Left lobe of liver (tissue), 2 donors: ENCODE results near the gene VAPA. TPM values are rescaled to one million over a fixed set of nuclear protein-coding genes. Genes with fewer than 3 reads are reported as not detected.

Experiments used
- ATAC-seq: fragments of 200-7000 bp; cut with Tn5 transposase; one replicate; pipeline ENCODE4 v1.9.1; 2020; ENCODE audit warnings: mild to moderate bottlenecking, moderate library complexity
- DNase-seq: peaks from one replicate; pipeline ENCODE4 v3.0.0-alpha.2; 2020; ENCODE audit warnings: low spot score
- total RNA-seq: library from RNA; stranded (reverse); gene quantifications from one replicate; pipeline ENCODE4 v1.2.1, GENCODE V29; 2021
- donor health status: DM: no; HTN: no; CAD: no; lungs with moderate emphysema.
- donor health status: DM: no; HTN: yes; CAD: no.

VAPA gene
- total RNA-seq, 1 donor from 2014 or later, result 72.4 TPM

DNA sequence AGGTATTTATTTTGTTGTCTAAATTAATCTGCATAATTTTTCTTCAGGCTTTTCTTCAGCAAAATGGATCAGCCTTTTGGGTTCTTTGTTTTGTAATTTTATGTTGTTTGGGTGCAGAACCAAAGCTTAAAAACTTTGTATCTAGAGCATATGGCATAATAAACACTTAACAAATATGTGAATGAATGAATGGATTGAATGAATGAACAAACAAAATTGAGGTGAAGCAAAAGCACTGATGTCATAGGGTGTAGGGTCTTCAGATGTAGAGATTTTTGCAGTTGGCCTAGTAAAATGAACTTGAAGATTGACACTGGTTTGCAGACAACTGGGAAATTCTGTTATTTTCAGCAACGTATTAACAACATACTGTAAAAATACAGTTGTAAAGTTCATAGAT is 17.3 kb downstream of the VAPA start:
- ATAC-seq, result no peak
- no peak for DNase-seq

DNA sequence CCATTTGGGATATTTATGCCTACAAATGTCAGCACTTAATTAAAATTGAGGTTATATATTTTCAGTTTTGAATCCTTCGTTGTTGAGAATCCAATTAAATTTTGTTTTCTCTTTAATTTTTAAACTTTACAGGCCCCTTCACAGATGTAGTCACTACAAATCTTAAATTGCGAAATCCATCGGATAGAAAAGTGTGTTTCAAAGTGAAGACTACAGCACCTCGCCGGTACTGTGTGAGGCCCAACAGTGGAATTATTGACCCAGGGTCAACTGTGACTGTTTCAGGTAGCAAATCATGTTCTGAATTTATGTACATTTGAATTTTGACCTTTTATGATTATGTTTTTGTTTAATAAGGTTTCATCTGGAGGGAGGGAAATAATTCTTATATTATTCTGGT is 17.9 kb downstream of the VAPA start:
- DNase-seq, result no peak
- peak; percentile 81 for ATAC-seq

DNA sequence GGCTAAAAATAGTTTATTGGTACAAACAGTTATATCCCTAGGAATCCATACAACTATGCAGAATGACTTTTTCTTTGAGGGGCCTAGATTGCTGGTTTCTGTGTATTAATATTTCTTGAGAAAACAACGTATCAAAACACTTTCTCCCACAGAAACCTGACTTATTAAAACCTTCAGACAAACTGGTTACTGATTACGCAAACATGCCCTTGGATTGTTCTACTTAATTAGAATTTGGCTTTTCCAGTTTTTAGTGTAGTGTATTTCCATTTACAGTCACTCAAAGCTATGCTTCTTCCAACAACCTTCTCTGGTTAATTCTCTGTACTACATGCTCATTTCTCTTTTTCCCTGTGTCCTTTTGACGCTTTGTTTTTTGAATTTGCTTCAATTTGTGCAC is 20.0 kb downstream of the VAPA start:
- no peak for ATAC-seq
- DNase-seq, result no peak

DNA sequence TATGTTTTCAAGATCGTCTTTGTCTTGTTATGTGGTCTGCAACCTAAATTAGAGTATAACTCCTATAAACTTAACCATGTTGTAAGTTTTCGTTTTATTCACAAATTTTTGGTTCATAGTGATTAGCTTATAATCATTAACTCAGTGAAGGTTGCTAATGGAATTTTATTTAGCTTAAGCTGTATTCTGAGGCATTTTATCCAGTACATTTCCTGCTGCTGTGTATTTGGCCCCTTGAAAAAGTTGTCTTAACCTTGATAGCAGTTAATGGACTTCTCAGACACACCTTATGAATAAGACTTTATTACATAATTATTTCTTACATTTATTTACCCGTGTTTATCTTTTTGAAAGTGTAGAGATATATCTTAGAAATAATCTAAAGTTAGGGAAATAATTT is 20.5 kb downstream of the VAPA start:
- no peak for ATAC-seq
- DNase-seq, result no peak

DNA sequence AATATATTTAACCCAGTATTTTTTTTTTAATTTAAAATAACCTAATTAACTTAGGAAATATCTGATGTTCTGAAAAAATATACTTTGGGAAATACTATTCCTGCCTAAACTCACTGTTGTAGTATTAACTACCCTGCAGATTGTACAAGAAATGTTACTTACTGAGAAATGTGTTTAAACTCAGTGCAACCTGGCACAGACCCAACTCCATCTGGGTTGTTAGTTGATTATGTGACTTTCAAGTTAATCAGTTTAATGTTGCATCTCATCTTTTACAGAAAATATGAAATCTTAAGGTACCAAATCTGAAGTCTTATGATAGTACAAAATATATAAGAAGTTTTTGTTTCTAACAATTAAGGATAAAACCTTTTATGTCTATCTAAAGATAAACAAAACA is 27.3 kb downstream of the VAPA start:
- DNase-seq (no peak), ATAC-seq (no peak)

DNA sequence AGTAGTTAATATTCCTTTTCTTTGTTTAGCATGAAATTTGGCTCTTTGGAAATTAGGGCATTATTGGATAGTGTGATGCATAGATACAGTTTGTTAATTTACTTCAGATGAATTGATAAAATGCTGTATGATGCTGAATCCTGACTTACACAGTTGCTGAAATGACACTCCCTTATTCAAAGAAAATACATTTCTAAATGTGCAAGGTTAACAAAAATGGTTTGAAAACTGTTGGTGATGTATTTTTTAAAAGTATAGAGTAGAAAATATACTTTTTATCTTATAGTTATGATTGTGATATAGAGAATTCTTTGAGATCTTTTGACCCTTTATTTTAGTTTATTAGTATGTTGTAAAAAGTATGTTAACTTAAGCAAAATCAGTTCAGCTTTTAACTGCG is 27.8 kb downstream of the VAPA start:
- no peak for ATAC-seq
- DNase-seq, result no peak

DNA sequence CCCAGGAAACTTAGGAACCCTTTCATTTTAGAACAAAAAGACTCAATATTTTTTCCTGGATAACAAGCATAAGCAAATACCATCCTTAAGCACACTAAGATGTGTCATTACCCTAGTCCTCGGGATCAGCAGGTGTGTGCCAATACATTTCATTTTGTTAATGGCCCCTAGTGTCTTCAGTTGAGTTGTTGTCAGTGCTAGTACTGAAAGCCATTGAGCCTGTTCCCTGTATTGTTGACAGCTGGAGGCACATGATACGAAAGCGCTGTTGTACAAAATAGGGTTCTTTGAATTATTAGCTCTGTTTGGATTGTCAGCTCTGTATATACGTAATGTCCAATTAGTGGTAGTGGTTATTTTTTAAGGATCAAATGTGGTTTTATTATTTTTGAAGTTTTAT is 29.5 kb downstream of the VAPA start:
- no peak for ATAC-seq
- no peak for DNase-seq

DNA sequence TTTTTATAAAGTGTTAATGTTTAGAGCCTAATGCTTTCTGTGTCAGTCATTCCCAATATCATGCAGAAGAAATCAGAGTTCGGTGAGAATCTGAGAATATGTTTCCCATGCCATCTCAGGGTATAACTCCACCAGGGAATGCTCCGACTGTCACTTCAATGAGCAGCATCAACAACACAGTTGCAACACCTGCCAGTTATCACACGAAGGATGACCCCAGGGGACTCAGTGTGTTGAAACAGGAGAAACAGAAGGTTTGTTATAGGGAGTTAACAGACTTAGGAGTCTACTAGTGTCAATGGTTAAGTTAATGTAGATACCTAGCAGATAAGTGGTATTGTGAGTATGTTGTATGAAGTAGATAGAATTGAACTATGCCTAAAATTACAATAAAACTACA is 31.0 kb downstream of the VAPA start:
- peak; percentile 34 for ATAC-seq
- DNase-seq, result no peak

DNA sequence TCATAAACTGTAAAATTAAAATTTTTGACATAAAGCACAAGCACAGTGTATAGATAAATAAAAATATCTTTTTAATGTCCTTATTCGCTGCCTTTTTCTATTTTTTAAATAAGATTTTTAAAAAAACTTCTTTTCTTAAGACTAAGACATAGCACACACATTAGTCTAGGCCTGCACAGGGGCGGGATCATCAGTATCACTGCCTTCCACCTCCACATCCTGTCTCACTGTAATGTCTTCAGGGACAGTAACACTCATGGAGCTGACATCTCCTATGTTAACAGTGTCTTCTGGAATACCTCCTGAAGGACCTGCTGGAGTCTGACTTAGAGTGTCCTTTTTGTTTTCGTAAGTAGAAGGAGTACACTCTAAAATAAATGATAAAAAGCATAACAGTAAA is 33.0 kb downstream of the VAPA start:
- no peak for DNase-seq
- ATAC-seq, result no peak

DNA sequence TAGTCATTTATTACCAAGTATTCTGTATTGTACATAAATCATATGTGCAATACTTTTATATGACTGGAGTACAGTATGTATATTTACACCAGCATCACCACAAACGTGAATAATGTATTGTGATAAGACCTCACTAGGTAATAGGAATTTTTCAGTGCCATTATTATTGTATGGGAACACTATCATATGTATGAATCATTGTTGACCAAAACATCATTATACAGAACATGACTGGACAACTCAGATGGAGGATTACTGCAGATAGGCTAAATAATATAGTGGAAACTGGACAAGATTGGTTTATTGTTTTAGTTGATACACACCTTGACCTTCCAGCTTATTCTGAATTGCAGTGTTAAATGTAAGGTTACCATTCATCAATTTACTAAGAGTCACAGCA is 33.4 kb downstream of the VAPA start:
- ATAC-seq (no peak), DNase-seq (no peak)

DNA sequence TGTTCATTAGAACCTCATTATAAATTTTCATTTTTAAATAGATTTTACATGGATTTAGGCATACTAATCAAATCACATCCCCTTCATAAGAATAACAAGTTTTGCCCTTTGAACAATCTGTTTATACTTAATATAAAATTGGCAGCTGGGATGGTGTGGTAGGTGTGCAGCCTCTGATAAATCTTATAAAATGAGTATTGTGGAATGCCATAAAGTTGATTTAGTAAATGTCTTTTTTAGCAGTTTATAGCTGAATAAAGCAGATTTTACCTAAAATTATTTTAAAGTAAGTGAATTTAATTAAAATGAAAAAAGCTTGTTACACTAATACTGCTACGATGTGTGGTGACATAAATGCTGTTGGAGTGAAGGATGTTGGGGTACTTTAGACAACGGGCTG is 35.5 kb downstream of the VAPA start:
- DNase-seq (no peak), ATAC-seq (no peak)

DNA sequence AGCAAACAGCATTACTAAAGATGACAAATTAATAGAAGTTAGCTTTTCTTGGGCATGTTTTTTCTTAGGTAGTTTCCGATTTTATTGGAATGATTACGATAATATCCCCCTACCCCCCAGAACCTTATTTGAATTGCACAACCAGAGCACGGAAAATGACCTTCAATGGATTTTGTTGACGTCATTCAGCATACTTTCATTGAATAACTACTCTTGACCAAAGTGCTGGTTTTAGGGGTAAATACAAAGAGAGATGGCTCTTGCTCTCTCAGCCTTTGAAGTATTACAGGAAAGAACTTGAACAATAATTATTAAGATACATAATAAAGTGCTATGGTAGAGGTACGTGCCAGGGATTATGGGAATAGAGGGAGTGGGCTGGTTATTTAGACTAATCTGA is 36.0 kb downstream of the VAPA start:
- DNase-seq, result no peak
- peak; percentile 29 for ATAC-seq

DNA sequence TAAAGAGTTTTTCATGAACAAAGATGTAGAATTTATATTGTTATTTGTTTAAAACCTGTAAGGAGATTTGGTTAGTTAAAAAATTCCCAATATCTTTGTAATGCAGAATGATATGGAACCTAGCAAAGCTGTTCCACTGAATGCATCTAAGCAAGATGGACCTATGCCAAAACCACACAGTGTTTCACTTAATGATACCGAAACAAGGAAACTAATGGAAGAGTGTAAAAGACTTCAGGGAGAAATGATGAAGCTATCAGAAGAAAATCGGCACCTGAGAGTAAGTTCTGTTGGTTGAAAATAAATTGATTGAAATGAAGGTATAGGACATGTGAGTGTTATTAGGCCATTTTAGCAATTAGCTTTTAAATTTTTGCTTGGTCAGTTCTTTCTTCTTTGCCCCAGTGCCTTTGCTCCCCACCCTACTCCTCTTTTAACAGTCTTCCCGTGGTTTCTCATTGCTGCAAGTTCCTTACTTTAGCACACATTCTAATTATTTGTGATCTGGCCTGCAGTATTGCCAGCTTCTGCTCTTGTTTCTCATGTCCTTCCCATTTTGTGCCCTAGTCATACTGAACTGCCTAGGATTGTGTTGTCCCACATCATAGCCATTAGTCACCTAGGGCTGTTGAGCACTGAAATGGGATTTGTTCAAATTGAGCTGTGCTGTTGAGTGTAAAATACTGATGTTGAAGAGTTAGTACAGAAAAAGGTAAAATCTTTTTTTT is 36.6 kb downstream of the VAPA start:
- ATAC-seq, result no peak

DNA sequence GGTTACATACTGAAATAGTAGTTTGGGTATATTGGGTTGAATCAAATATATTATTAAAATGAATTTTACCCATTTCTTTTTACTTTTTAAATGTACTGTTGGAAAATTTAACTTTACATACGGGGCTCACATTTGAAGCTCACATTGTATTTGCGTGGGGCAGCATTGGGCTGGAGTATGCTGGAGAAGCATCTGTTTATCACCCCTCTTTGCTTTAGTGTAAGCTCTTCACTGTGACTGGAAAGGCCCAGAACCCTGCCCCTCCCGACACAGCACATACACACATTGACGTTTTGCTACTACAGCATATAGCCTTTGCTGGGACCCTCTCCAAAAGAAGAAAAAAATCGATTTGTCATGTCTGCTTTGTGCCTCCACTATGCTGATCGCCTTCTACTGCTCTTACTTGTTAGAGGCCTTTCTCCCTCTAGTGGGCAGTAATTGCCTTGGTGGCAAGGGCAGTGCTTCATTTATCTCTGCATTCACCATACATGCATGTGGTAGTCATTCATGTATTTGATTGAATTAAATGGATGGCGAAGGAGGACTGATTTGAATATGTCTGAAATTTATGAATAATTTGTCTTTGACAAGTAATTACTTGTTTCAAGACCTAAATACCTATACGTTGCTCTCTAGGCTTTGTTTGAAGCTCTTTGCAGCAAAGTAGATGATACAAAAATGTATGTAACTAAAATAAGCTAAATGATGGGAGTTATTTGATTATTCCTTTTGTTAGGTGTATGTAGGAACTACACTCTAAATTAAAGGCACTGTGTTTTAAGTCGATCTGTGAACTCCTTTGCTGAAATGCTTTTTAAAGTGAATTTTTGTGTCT is 37.4 kb downstream of the VAPA start:
- ATAC-seq, result peak; percentile 67
- DNase-seq, result no peak

More for the DNA sequence above, 36.6 kb downstream of the VAPA start:
- DNase-seq, result no peak

DNA sequence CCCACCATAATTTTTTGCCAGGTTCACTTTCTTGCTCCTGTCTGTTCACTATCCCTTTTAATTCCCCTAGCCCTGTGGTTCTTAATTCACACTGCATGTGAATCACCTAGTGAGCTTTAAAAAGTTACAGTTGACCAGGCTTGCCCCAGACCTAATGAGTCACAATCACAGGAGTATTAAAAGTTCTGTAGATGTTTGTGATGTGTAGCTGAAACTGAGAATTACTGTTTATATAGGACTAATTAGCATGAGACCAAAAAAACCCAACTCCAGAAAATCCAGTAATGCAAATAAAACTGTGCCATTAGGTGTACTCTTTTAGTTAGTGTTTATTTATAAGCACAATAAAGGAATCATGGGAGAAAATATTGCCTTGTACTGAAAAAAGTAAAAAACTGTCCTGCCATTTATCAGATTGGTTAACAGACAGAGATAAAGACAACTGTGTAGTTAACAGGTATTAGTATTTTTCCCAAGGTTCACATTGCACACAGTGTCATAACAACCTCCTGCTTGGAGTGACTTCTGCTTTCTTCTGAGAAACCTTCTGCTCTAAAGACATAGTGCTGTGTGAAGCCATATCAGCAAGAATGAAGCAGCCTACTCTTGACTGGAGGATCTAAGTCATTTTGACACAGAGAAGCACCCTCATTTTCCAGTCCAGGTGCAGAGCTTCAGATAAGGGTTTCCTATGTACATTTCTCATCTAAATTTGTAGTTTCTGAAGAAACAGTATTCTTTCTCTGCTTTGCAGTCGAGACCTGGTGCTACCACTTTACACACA is 39.0 kb downstream of the VAPA start:
- DNase-seq (no peak), ATAC-seq (no peak)

DNA sequence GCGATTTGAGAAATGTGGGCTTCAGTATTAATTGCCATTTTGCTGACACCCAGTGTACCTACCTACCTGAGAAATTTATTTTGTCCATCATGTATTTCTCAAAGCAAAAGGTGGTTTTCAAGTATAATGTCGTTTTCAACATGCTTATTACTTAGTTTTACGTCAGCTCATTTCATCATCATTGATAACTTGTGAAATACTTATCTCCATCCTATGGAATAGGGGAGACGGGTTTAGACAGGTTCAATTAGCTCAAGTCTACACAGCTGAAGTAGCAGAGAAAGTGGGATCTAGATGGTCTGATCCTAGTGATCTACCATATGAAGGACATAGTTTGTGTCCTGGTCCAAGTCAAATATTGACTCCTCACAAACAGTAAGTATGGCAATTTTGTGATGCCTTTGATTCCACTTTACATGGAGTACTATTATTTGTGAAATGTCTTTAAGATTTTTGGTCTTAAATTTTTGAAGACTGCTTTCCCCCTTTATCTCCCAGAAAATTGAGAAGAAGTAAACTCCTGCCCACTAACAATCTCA is 45.1 kb downstream of the VAPA start:
- ATAC-seq, result peak; percentile 46
- DNase-seq, result no peak

DNA sequence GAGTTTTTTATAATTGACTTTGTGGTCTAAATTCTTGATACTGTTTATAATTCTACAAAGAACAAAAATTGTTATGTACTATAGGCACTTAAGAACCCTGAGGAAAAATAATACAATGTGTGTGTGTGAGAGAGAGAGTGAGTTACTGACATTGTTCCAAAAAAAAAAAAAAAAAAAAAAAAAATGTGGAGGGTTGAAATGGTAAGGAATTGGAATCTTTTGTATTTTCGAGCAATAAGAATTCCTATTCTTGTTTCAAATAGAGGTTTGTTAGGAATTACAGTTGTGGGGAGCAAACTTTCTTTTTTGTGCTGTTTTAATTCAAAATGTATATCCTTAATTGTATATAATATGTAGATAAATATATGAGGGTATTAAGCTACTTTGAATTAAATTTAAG is 45.7 kb downstream of the VAPA start:
- DNase-seq, result no peak
- ATAC-seq, result no peak

DNA sequence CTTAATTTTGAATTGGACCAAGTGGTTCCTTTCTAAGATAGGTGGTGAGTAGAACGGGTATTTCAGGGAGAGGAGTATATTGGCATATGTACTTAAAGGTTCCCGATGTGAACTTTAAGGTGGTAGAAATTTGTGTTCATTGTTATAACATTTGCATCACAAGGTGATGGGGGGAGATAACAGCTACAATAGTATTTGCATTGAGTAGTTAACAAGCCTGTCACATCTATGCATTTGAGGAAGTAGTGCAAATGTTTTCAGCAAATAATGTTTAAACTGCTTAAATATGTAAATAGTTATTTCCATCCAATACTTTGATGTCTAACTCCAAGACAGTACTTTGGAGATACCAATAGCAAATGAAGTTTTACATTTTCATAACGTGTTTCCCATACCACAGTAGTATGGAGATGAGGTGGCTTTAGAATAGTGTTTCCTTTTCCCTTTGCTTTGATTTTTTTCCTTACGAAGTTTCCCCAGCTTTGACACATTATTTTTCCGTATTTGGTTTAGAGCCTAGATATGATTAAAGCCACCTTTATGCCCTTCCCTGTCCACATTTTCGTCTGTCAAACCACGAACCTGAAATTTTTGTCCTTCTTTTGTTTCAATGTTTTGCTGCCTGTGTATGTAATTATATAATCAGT is 46.6 kb downstream of the VAPA start:
- no peak for ATAC-seq
- no peak for DNase-seq

DNA sequence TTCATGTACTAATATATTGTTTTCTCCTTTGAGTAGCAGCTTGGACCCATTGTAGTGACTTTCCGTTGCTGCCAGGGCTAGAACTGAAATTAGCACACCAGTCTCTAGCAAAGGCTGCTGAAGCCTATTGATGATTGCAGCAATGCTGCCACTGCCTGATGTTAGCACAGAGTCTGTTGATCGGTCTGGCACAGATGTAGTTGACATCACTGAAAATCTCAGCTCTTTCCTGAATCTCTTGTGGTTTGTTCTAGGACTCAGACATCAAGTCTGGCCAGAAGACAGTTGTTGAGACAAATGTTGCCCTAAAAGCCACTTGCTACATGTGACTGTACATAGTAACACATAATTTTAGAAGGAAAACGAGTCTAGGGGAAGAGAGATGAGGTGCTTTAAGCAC is 47.2 kb downstream of the VAPA start:
- no peak for DNase-seq

DNA sequence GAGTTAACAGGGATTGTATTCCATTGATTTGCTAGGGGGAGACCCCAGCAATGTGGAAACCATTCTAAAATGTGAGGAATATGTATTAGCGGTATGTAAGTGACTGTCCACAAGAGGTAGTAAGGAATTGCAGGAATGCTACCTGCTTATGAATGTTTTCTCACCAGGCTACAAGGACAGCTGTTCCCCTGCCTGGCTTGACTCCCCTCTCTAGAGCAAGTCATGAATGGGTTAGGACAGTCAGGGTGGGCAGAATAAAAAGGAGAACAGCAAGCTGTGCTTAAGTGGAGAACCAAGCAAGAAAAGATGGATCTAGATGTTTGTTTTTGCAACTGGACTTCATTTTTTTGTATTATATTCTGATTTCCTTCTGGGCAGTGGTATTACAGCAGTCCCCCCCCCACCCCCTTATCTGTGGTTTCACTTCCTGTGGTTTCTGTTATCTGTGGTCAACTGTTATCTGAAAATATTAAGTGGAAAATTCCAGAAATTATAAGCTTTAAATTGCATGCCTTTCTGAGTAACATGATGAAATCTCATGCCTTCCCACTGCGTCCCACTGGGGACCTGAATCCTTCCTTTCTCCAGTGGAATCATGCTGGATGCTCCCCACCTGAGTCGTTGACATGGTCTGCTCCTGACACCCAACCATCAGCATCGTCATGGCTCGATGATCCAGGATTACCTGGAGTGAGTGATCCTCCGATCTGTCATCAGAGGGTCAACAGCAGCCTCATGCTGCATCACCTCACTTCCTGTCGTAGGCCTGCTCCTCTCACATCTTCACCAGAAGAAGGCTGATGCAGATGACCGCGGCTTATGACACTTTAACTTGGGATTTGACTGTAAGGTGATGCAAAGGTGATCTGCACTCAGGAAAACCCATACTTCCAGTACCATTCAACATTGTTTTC is 52.2 kb downstream of the VAPA start:
- no peak for DNase-seq
- no peak for ATAC-seq

More for the DNA sequence above, 47.2 kb downstream of the VAPA start:
- peak; percentile 65 for ATAC-seq
